GM12873 (cell line): ENCODE results near the gene TNPO3.

Source experiments
- TF ChIP-seq, protein P1 (sequence below): IDR thresholded peaks from 2 replicates; pipeline ENCODE4 v1.5.1; 2012; ENCODE audit warnings: low read depth, mild to moderate bottlenecking, moderate library complexity, low read length, control low read depth; ENCODE audit not compliant: insufficient read depth; ENCODE audit errors: missing control alignments

Gene TNPO3

DNA sequence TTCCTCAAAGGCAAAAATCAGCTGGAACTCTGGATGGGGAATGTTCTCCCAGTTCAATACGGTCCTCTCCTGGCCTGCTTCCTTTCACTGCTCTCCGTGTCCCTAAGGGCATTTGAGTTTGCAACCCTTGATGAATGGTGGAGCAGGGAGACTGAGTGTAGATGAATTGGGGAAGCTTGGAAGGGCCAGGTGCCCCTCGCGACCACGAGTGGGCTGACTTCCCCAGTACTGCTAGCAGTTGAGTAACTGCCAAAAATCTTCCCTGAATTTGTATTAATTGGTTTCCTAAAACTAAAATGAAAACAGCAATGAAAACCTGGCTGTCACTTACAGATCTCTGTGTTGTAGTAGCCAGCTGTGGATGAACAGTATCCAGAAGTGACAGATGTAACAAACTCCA lies 103.6 kb downstream of the TNPO3 start:
- TF ChIP-seq, protein P1, sequence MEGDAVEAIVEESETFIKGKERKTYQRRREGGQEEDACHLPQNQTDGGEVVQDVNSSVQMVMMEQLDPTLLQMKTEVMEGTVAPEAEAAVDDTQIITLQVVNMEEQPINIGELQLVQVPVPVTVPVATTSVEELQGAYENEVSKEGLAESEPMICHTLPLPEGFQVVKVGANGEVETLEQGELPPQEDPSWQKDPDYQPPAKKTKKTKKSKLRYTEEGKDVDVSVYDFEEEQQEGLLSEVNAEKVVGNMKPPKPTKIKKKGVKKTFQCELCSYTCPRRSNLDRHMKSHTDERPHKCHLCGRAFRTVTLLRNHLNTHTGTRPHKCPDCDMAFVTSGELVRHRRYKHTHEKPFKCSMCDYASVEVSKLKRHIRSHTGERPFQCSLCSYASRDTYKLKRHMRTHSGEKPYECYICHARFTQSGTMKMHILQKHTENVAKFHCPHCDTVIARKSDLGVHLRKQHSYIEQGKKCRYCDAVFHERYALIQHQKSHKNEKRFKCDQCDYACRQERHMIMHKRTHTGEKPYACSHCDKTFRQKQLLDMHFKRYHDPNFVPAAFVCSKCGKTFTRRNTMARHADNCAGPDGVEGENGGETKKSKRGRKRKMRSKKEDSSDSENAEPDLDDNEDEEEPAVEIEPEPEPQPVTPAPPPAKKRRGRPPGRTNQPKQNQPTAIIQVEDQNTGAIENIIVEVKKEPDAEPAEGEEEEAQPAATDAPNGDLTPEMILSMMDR, result no peak

DNA sequence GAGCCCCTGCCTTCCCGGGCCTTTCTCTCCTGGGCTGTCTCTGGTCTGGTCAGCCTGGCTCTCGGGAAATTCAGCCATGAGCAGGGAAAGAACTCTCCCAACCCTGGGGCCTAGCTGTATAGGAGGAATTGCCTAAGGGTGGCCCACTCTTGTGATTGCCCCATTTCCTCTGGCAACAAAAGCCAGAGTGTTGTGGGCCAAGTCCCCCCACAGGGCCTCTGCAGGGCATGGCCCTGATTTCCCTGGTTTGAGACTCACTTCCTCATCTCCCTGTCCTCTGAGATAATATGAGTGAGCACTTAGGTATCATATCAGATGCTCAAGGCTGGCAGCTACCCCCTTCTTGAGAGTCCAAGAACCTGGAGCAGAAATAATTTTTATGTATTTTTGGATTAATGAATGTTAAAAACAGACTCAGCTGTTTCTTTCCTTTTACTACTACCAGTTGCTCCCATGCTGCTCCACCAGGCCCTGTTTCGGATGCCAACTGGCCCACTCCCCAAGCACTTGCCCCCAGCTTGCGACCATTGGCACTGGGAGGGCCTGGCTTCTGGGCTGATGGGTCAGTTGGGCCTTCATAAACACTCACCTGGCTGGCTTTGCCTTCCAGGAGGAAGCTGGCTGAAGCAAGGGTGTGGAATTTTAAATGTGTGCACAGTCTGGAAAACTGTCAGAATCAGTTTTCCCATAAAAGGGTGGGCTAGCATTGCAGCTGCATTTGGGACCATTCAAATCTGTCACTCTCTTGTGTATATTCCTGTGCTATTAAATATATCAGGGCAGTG lies 105.7 kb downstream of the TNPO3 start:
- TF ChIP-seq, protein P1, result no peak

DNA sequence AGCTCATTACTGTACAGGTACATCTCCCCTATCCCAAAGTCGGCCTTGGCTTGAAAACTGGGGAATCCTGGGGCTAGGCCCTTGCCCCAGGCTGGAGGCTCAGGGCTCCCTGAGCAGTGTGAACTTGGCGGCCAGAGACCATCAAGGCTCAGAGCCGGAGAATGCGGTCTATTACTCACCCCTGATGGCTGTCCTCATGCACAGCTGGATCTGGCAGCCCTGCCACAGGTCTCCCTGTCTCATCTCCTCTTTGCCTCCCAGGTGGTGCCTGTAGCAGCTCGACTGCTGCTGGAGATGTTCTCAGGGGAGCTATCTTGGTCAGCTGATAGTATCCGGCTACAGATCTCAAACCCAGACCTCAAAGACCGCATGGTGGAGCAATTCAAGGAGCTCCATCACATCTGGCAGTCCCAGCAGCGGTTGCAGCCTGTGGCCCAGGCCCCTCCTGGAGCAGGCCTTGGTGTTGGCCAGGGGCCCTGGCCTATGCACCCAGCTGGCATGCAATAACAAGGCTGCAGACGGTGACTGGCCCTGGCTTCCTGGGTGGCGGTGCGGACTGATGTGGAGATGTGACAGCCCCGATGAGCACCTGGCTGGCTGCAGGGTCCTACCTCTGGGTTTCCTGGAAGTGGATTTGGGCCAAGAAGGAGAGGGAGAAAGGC lies 106.5 kb downstream of the TNPO3 start:
- TF ChIP-seq, protein P1, result no peak

DNA sequence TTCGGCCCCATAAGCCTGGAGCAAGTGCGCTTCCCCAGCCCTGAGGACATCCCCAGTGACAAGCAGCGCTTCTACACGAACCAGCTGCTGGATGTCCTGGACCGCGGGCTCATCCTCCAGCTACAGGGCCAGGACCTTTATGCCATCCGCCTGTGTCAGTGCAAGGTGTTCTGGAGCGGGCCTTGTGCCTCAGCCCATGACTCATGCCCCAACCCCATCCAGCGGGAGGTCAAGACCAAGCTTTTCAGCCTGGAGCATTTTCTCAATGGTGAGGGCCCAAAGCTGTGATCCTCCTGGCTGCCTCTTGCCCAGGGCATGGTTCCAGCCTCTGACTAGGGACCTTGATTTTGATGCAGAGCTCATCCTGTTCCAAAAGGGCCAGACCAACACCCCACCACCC lies 107.1 kb downstream of the TNPO3 start:
- TF ChIP-seq, protein P1, result no peak

DNA sequence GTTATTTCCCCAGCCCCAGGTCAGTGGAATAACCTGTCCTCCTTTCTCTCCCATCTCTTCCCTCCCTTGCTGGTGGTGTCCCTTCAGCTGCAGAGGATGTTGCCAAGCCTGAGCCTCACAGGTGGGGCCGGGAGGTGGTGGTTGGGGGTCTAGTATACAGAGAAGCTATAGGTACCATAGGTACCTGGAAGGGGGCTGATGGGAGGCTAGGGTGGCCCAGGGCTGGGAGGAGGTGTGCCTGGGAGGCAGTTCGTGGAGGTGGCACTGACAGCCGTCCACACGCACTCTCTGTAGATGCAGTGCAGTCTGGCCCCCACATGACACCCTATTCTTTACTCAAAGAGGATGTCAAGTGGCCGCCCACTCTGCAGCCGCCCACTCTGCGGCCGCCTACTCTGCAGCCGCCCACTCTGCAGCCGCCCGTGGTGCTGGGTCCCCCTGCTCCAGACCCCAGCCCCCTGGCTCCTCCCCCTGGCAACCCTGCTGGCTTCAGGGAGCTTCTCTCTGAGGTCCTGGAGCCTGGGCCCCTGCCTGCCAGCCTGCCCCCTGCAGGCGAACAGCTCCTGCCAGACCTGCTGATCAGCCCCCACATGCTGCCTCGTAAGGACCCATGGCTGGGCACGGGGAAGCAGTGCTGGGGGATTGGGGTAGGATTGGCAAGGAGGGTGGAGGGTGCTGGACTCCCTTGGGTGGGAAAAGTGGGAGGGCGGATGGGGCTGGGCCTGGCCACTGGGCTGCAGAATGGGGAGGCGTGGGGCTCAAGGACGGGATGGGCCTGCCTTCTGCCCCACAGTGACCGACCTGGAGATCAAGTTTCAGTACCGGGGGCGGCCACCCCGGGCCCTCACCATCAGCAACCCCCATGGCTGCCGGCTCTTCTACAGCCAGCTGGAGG lies 107.7 kb downstream of the TNPO3 start:
- TF ChIP-seq, protein P1, result peak; percentile 50

DNA sequence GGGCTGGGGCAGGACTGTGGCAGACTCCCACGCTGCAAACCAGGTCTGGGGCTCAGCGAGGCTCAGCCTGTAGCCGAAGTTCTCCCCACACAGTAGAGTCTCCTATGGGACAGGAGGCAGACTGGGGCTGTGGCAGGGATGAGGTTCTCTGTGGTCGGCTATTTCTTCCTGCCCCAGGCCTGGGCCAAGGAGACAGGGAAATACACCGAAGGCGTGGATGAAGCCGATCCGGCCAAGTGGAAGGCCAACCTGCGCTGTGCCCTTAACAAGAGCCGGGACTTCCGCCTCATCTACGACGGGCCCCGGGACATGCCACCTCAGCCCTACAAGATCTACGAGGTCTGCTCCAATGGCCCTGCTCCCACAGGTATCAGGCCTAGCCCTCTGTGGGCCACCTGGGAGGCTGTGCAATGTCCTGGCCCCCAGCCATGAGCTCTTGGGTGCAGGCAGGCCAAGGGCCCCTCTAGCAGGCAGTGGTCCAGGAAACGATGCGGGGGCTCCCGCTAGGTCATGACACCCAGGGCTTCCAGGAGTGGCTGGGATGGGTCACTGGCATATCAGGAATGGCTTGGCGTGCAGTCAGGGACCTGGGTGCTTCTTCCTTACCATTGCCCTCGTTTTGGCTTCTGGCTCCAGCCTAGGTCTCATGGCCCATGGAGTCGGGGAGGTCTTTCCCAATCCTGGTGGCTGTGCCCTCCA lies 109.1 kb downstream of the TNPO3 start:
- TF ChIP-seq, protein P1, result no peak
